Suppressor macrophage treated with lipopolysaccharide for 4 hours (primary cell): ENCODE measurements around the gene RHBDF2.

Source experiments
- DNase-seq: peaks from one replicate; pipeline ENCODE4 v3.0.0-alpha.2; 2020

RHBDF2 gene

GRCh38 chr17:76432712-76433336 is 68.4 kb downstream of the RHBDF2 start:
- peak; percentile 24 for DNase-seq

- no peak for DNase-seq
Measured at GRCh38 chr17:76432004-76432403, 69.2 kb downstream of the RHBDF2 start.

- no peak for DNase-seq
Measured at GRCh38 chr17:76431509-76431908, 69.7 kb downstream of the RHBDF2 start.

GRCh38 chr17:76428511-76428910 is 72.7 kb downstream of the RHBDF2 start:
- DNase-seq, result no peak

- DNase-seq, result no peak
Measured at GRCh38 chr17:76427501-76428231, 73.6 kb downstream of the RHBDF2 start.

- no peak for DNase-seq
Measured at GRCh38 chr17:76426853-76427252, 74.4 kb downstream of the RHBDF2 start.

GRCh38 chr17:76422860-76423259 is 78.4 kb downstream of the RHBDF2 start:
- no peak for DNase-seq

- DNase-seq, result no peak
Measured at GRCh38 chr17:76422406-76422805, 78.8 kb downstream of the RHBDF2 start.

- no peak for DNase-seq
Measured at GRCh38 chr17:76421044-76421407, 80.2 kb downstream of the RHBDF2 start.
